Esophagus muscularis mucosa (tissue), 3 donors: ENCODE data around the gene SLC38A2.

ENCODE experiments used
- EP300 ChIP-seq: sonication (generic); formaldehyde crosslinking; IDR thresholded peaks from one replicate; pipeline ENCODE4 v1.6.1; 2017; ENCODE audit warnings: antibody characterized with exemption
- TF ChIP-seq, protein P1 (sequence below), 3 experiments: fragments of 200-600 bp in 2 of 3; fragments of 450-650 bp in 1 of 3; sonication (generic) in 2 of 3; IDR thresholded peaks; one replicate each; pipeline ENCODE4 v1.5.1; 2017 to 2019; ENCODE audit warnings: antibody characterized with exemption in 3 of 3, mild to moderate bottlenecking in 2 of 3, moderate library complexity in 1 of 3

DNA sequence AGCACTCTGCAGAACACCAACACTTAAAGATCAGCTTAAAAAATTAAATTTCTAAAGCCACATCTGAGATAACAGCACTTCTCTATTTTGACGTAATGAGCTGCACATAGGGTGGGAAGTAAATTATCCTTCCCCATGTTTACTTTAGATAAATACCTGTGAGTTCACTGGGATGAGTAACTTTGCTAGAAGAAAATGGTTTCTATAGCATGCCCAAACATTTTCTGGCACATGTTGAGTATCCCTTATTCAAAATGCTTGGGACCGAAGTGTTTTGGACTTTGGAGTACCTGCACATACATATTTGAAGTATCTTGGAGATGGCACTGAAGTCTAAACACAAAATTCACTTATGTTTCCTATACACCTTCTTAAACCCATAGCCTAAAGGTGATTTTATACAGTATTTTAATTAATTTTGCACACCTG is 6.6 kb downstream of the SLC38A2 start:
- TF ChIP-seq, protein P1, sequence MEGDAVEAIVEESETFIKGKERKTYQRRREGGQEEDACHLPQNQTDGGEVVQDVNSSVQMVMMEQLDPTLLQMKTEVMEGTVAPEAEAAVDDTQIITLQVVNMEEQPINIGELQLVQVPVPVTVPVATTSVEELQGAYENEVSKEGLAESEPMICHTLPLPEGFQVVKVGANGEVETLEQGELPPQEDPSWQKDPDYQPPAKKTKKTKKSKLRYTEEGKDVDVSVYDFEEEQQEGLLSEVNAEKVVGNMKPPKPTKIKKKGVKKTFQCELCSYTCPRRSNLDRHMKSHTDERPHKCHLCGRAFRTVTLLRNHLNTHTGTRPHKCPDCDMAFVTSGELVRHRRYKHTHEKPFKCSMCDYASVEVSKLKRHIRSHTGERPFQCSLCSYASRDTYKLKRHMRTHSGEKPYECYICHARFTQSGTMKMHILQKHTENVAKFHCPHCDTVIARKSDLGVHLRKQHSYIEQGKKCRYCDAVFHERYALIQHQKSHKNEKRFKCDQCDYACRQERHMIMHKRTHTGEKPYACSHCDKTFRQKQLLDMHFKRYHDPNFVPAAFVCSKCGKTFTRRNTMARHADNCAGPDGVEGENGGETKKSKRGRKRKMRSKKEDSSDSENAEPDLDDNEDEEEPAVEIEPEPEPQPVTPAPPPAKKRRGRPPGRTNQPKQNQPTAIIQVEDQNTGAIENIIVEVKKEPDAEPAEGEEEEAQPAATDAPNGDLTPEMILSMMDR (IDR thresholded peaks at IDR 0.05): no peak
- no peak for TF ChIP-seq EP300
